ENCODE data around the gene CGN.

- TF ChIP-seq CTCF (IDR thresholded peaks at IDR 0.05; ENCODE audit: low read length), result no peak
- TF ChIP-seq EZH2 (IDR thresholded peaks at IDR 0.05; ENCODE audit: borderline replicate concordance, low read length), result no peak
Measured at GRCh38 chr1:151526735-151527525, 15.7 kb downstream of the CGN start.
